ENCODE data around the gene OR4E1. TPM values are rescaled to one million over a fixed set of nuclear protein-coding genes. Genes with fewer than 3 reads are reported as not detected.
"Not testable (repeated sequence)": the region's sequence is repeated elsewhere in the genome, so short reads cannot be mapped to it uniquely, and the experiment has no call there.

The OR4E1 gene
- total and polyA plus RNA-seq, 8 donors = not detected

DNA sequence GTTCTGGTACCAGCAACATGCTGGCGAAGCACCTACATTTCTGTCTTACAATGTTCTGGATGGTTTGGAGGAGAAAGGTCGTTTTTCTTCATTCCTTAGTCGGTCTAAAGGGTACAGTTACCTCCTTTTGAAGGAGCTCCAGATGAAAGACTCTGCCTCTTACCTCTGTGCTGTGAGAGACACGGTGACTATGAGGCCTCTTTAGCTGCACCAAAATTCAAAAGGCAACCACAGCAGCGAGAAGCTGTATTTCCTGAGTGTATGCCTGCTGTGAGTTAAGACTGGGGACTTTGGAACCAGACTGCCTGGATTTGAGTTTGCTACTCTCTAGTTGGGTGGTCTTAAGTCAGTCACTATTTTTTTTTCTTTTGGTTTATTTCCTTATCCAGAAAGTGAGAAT, 30.2 kb downstream of the OR4E1 start:
- no peaks in the 10 kb centered on the region for H3K36me3 ChIP-seq
- TF ChIP-seq CTCF (IDR thresholded peaks at IDR 0.05) = no peak
- FAIRE-seq = no peak
- intact Hi-C loops (cut with DNase I) = no loop called here
- 46 to 59% methylated on average over 5 of the region's 5 CpGs for WGBS, 2 donors
- H3K27ac ChIP-seq = no peak overlapping the region
- no peak overlapping the region for H3K4me3 ChIP-seq
- DNase-seq = no peak
- no peaks in the 10 kb centered on the region for H3K27me3 ChIP-seq
- H3K9me3 ChIP-seq = no peaks in the 10 kb centered on the region
- no peaks in the 10 kb centered on the region for H3K4me1 ChIP-seq
- no peak for ATAC-seq

DNA sequence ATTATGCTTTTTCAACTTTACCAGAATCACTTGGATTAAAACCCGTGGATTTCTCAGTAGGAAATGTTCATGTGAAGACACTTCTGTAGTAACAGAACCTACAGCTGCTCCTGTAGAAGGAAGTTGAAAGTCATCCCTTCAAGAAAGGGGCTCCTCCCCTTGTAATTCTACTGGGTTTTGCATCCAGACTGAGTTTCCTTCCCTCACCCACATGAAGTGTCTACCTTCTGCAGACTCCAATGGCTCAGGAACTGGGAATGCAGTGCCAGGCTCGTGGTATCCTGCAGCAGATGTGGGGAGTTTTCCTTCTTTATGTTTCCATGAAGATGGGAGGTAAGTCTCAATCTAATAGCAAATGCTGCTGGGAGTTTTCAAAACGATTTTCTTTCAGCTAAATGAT, 30.9 kb downstream of the OR4E1 start:
- no peak for FAIRE-seq
- Histone ChIP-seq H3K4me3 (no peak overlapping the region), H3K27ac (no peak overlapping the region), H3K27me3 (no peaks in the 10 kb centered on the region), H3K9me3 (no peaks in the 10 kb centered on the region), H3K4me1 (no peaks in the 10 kb centered on the region), H3K36me3 (no peaks in the 10 kb centered on the region)
- ATAC-seq = no peak
- no peak for TF ChIP-seq CTCF (IDR thresholded peaks at IDR 0.05)
- intact Hi-C loops (cut with DNase I) = no loop called here
- no peak for DNase-seq
- WGBS, 2 donors = 29 to 37% methylated on average over 3 of the region's 3 CpGs

- DNase-seq (no peak), FAIRE-seq (no peak), ATAC-seq (no peak)
- TF ChIP-seq CTCF (IDR thresholded peaks at IDR 0.05) = no peak
- H3K4me3 ChIP-seq = no peak within 1 kb of the TSS
- 41 to 56% methylated on average over 4 of the region's 4 CpGs for WGBS, 2 donors
- H3K36me3 ChIP-seq = no peaks in the 10 kb centered on the region
- H3K4me1 ChIP-seq = no peaks in the 10 kb centered on the region
- no peaks in the 10 kb centered on the region for H3K27me3 ChIP-seq
- intact Hi-C loops (cut with DNase I) = no loop called here
- no peaks in the 10 kb centered on the region for H3K9me3 ChIP-seq
- no peak within 1 kb of the TSS for H3K27ac ChIP-seq
Observed at GRCh38 chr14:21634840-21635239, 38.8 kb downstream of the OR4E1 start, which contains the start of gene OR10G2. TSS of gene OR10G2 (minus strand) at chr14:21634940. CDS start at chr14:21634842, 98 bp downstream.

DNA sequence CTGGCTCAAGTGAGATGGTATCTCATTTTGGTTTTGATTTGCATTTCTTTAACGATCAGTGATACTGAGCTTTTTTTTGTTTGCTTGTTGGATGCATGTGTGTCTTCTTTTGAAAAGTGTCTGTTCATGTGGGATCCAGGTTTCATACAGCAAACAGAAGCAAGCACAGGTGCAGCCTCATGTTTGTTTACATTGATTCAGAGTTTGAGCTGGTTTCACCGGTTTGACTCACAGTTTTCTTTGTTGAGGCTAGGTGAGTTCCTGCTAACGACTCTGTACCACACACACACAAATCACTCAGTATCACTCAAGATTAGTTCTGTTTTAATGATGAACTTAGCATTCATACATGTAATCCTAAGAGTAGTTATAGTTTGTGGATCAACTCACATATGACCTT, 42.5 kb downstream of the OR4E1 start:
- Histone ChIP-seq H3K27me3 (no peaks in the 10 kb centered on the region), H3K4me3 (no peak overlapping the region), H3K27ac (no peak overlapping the region), H3K4me1 (no peaks in the 10 kb centered on the region), H3K9me3 (no peaks in the 10 kb centered on the region), H3K36me3 (no peaks in the 10 kb centered on the region)
- FAIRE-seq = no peak
- no peak for DNase-seq
- no peak for ATAC-seq
- TF ChIP-seq CTCF (IDR thresholded peaks at IDR 0.05) = no peak
- intact Hi-C loops (cut with DNase I) = no loop called here
- WGBS, 2 donors = 6 to 9% methylated on average over 3 of the region's 3 CpGs

DNA sequence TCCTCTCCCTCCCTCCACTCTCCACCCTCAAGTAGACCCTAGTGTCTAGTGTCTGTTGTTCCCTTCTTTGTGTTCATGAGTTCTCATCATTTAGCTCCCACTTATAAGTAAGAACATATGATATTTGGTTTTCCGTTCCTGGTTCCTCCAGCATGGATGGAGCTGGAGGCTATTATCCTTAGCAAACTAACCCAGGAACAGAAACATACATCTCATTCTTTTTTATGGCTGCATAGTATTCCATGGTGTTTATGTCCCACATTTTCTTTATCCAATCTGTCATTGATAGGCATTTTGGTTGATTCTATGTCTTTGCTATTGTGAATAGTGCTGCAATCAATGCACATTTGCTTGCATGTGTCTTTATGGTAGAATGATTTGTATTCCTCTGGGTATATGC, 43.1 kb downstream of the OR4E1 start:
- not testable (repeated sequence) for H3K4me1 ChIP-seq, ATAC-seq, FAIRE-seq

More for the DNA sequence above, 43.1 kb downstream of the OR4E1 start:
- H3K9me3 ChIP-seq; H3K27me3 ChIP-seq; H3K27ac ChIP-seq; H3K4me3 ChIP-seq; H3K36me3 ChIP-seq; DNase-seq; intact Hi-C loops (cut with DNase I): not testable (repeated sequence)
- 75 to 89% methylated on average over 1 of the region's 1 CpG for WGBS, 2 donors
